ENCODE results near the gene DNAL4. TPM values are rescaled to one million over a fixed set of nuclear protein-coding genes. Genes with fewer than 3 reads are reported as not detected.

DNAL4 gene
- total RNA-seq, 1 donor from 2014 or later, result 21.3 TPM

DNA sequence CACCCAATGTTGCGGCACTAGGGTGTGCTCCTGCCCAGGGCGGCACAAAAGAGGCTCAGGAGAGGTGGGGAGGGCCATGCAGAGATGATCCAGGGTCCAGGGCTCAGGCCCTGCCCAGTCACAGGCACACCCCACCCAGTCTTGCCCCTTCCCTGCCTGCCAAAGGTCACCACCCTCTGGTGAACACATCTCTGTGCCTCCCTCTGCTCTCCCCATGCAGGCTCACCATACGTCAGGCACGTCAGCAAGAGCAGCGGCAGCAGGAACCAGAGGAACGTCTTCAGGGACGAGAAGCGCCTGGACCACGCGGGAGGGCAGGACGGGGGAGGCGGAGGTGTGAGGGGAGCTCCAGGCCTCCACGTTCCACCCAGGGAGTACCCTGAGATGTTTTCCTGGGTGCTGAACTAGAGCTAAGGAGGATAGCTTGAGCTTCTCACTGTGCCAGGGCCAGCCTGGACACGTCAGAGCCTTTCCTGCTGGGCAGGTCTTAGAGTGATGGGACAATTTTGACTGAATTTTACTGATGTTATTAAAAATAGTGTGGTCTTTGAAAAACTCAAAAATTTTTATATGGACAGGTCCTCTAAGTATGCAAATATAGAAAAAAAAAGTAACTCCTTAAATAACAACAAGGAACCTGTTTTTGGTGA is 45.3 kb downstream of the DNAL4 start:
- intact Hi-C loops (cut with DNase I), result no loop called here
- Histone ChIP-seq H3K4me1 (peaks cover 32% of the 10 kb centered on the region), H3K27ac (no peak overlapping the region), H3K4me3 (no peak overlapping the region), H3K9me3 (no peaks in the 10 kb centered on the region), H3K27me3 (ENCODE audit: low read depth) (no peaks in the 10 kb centered on the region), H3K36me3 (peaks cover 99% of the 10 kb centered on the region)
- TF ChIP-seq, protein P1, sequence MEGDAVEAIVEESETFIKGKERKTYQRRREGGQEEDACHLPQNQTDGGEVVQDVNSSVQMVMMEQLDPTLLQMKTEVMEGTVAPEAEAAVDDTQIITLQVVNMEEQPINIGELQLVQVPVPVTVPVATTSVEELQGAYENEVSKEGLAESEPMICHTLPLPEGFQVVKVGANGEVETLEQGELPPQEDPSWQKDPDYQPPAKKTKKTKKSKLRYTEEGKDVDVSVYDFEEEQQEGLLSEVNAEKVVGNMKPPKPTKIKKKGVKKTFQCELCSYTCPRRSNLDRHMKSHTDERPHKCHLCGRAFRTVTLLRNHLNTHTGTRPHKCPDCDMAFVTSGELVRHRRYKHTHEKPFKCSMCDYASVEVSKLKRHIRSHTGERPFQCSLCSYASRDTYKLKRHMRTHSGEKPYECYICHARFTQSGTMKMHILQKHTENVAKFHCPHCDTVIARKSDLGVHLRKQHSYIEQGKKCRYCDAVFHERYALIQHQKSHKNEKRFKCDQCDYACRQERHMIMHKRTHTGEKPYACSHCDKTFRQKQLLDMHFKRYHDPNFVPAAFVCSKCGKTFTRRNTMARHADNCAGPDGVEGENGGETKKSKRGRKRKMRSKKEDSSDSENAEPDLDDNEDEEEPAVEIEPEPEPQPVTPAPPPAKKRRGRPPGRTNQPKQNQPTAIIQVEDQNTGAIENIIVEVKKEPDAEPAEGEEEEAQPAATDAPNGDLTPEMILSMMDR (IDR thresholded peaks at IDR 0.05), result no peak
- DNase-seq, result no peak
- no peak for ATAC-seq

DNA sequence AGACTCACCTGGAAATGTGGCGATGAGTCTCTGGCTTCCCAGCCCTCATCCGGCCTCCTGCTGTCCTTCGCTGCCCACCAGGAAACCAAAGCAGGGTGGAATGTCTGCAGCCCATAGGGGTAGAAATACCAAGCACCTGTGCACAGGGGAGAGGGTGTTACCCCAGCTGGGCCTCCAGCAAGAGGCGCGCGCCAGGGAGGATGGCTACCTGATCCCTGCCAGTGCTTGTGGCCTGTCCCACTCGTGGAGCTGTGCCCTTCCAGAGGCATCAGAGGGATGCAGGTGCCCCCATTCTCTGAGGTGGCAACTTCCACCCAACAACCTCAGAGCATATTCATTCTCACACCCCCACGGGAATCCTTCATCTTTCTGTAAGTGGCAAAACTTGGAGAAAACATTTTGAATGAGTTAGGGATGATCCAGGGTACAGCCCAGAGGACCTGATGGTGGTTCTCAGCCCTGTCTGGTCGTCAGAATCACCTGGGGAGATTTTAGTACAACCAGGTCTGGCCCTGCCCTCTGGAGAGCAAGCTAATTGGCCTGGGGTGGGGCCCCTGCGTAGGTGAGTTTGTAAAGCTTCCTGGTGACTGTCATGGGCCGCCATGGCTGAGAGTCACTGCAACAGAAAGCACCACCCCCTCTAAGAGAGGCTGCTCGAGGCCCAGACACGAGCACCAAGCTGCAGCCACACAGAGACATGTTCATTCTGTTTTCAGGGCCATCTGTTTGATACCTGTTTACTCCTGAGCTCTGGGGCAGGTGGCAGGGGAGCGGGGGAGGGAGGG is 48.1 kb downstream of the DNAL4 start:
- H3K27me3 ChIP-seq (ENCODE audit: low read depth), result no peaks in the 10 kb centered on the region
- no peaks in the 10 kb centered on the region for H3K9me3 ChIP-seq
- no peak overlapping the region for H3K4me3 ChIP-seq
- TF ChIP-seq, protein P1 (IDR thresholded peaks at IDR 0.05), result no peak
- peaks cover 5% of the 10 kb centered on the region for H3K4me1 ChIP-seq
- intact Hi-C loops (cut with DNase I), result no loop called here
- no peak overlapping the region for H3K27ac ChIP-seq
- DNase-seq (no peak), ATAC-seq (no peak)
- H3K36me3 ChIP-seq, result peaks cover 100% of the 10 kb centered on the region

DNA sequence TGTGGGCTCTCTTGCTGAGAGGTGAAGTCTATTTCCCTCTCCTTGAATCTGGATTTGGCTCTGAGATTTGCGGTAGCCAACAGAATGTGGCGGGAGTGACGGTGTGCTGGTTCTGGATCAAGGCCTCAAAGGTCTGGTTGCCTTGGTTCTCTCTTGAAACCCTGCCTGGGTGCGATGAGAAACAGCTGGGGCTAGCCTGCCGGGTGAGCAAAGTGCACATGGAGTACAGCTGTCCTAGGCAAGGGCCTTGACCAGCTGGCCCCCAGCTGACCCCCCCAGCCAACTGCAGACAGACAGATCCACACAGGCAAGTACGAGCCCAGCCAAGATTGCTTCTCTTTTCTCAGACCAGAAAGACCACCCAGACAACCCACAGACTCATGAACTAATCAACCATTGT is 49.0 kb downstream of the DNAL4 start:
- Histone ChIP-seq H3K27me3 (ENCODE audit: low read depth) (no peaks in the 10 kb centered on the region), H3K4me3 (no peak overlapping the region), H3K36me3 (peaks cover 100% of the 10 kb centered on the region), H3K4me1 (no peaks in the 10 kb centered on the region), H3K9me3 (no peaks in the 10 kb centered on the region), H3K27ac (no peak overlapping the region)
- intact Hi-C loops (cut with DNase I), result no loop called here
- ATAC-seq (no peak), DNase-seq (no peak)
- TF ChIP-seq, protein P1 (IDR thresholded peaks at IDR 0.05), result no peak

DNA sequence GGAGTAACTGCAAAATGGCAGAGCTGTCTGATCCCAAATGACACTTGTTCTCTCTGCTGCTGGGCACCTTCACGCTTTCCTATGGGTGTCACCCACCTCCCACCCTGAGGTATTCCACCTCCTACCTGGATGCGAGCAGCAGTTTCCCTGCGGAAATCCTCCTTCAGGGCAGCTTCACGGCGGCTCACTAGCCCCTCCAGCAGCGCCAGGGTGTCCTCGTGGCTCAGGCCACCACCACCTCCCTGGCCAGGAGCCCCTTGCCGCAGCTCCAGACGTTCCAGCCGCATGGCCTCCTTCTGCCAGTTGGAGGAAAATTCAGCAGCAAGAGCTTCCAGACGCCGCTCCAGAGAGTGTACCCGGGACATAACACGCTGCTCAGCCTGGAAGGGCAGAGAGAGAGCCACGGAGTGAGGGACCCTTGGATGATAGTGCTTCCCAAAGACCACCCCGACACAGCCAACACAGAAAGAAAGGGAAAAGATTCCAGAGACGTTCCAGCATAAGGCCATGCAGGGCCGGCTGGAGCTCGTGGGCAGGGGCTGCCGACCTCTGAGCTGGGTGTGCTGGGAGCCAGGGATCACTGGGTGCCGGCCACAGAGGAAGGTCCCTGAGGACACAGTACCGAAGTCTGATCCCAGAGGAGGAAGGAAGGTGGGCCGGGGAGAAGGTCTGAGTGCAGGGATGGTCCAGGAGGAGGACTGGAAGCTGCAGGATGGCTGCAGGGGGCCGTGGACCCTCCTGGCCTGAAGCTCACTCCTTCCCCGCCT is 51.6 kb downstream of the DNAL4 start:
- H3K36me3 ChIP-seq, result peaks cover 100% of the 10 kb centered on the region
- no peak overlapping the region for H3K4me3 ChIP-seq
- intact Hi-C loops (cut with DNase I), result no loop called here
- DNase-seq (no peak), ATAC-seq (no peak)
- no peaks in the 10 kb centered on the region for H3K27me3 ChIP-seq (ENCODE audit: low read depth)
- TF ChIP-seq, protein P1 (IDR thresholded peaks at IDR 0.05), result no peak
- no peaks in the 10 kb centered on the region for H3K9me3 ChIP-seq
- H3K4me1 ChIP-seq, result no peaks in the 10 kb centered on the region
- no peak overlapping the region for H3K27ac ChIP-seq

DNA sequence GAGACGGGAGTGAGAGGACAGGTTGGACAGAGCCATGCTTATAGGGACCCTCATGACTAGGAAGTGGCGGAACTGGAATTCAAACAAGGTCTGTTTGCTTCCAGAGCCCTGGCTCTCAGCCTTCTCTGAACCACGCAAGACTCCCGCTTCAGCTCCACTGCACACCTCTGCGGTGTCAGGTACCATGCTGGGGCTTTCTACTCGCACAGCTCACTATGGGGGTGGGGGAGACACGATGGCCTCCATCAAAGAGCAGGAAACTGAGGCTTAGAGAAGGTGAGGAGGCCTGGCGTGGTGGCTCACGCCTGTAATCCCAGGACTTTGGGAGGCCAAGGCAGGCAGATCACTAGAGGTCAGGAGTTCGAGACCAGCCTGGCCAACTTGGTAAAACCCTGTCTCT is 52.4 kb downstream of the DNAL4 start:
- no peak for ATAC-seq
- intact Hi-C loops (cut with DNase I), result no loop called here

More for the DNA sequence above, 52.4 kb downstream of the DNAL4 start:
- Histone ChIP-seq H3K27ac (no peak overlapping the region), H3K36me3 (peaks cover 100% of the 10 kb centered on the region), H3K4me3 (no peak overlapping the region), H3K27me3 (ENCODE audit: low read depth) (no peaks in the 10 kb centered on the region), H3K9me3 (no peaks in the 10 kb centered on the region), H3K4me1 (no peaks in the 10 kb centered on the region)
- no peak for DNase-seq
- TF ChIP-seq, protein P1 (IDR thresholded peaks at IDR 0.05), result no peak
